ENCODE measurements around the gene FMO2.

FMO2 gene

DNA sequence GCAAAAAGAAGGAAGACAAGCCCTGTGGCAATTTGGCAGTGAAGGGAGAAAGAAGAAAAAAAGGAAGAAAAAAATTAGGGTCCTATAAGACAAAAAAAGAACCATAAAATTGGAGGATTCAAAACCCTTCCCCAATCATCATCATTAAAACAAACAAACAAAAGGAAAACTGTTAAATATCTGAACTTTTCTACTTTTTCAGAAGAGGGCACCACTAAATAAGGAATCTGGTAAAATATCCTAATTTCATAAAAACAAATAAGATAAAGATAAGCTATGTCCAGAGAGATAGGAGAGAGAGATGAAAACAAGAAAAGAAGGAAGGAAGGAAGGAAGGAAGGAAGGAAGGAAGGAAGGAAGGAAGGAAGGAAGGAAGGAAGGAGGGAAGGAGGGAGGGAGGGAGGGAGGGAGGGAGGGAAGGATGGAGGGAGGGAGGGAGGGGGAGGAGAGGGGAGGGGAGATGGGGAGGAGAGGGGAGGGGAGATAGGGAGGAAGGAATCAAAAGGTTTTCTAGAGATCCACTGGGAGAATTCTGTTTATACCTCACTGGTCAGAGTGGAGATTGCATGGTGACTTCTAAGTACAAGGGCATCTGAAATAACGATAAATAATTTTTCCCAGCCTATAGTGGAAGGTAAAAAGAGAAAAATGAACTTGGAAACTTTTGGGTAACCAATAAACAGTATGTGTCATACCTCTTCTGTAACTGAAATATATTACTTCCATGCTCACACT lies 10.4 kb upstream of the FMO2 start:
- no peak for DNase-seq (ENCODE audit: low read depth in 1 of 2, low spot score in 1 of 2)

DNA sequence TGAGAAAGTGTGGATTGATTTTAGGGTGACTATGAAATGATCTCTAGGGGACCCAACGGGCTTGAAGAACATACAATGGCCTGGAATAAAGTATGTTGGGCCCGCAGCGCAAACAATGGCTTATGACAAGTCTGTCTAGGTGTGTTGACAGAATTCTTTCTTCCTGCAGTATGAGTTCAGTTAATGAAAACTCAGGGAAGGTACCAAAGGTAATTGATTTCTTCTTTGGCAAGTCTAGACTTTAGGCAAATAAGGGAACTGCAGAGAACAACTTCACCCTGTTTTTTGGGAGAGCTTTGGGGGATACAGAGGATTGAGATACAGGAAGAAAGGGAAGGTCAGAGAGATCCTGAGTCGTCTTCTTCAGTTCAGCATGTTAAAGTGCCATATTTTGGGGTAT lies 7.8 kb upstream of the FMO2 start:
- no peak for DNase-seq (ENCODE audit: low read depth in 1 of 2, low spot score in 1 of 2)

DNA sequence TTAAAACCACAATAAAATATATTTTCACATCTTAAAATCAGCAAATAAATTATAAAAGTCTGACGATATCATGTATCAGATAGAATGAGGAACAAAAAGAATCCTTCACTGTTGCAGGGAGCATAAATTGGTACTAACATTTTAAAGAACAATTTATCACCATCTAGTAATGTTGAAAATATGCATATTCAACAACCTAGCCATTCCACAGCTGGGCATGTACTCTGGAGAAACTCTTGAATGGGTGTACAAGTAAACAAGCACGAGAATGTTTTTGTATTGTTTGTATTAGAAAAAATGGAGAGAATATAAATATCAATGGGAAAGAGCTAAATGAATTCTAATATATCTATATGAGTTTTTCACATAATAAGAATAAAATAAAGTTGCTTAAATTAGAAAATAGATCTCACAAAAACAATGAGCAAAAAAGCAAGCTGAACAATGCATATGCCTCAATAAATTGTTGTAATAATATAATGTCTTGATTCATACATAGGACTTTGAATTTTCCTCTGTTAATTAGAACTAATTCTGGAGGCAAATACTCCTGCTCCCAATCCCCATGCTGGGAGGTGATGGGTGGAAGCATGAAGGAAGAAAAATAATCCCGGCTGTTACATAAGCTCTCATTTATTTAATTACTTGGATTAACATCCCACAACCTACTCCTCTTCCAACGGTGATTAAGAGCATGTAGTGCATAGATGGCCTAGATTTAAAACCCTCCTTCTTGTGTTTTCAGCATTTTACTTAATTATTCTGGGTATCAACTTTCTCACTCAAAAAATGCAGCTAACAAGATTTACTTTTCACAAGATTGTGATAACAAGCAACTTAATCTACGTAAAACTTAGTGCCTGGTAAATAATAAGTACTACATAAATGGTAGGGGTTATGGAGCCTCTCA lies 5.5 kb upstream of the FMO2 start:
- DNase-seq (ENCODE audit: low read depth in 1 of 2, low spot score in 1 of 2): no peak

DNA sequence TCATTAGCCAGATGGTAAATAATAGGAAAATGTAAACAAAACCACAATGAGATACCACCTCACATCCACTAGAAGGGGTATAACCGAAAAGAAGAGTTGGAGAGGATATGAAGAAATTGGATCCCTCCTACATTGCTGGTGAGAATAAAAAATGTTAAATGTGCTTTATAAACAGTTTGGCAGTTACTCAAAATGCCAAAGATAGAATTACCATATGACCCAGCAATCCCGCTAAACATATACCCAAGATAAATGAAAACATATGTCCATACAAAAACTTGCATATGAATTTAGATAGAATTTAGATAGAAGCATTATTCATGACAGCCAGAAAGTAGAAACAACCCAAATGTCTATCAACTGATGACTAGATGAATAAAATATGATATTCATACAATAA lies 4.4 kb upstream of the FMO2 start:
- no peak for DNase-seq (ENCODE audit: low read depth in 1 of 2, low spot score in 1 of 2)

DNA sequence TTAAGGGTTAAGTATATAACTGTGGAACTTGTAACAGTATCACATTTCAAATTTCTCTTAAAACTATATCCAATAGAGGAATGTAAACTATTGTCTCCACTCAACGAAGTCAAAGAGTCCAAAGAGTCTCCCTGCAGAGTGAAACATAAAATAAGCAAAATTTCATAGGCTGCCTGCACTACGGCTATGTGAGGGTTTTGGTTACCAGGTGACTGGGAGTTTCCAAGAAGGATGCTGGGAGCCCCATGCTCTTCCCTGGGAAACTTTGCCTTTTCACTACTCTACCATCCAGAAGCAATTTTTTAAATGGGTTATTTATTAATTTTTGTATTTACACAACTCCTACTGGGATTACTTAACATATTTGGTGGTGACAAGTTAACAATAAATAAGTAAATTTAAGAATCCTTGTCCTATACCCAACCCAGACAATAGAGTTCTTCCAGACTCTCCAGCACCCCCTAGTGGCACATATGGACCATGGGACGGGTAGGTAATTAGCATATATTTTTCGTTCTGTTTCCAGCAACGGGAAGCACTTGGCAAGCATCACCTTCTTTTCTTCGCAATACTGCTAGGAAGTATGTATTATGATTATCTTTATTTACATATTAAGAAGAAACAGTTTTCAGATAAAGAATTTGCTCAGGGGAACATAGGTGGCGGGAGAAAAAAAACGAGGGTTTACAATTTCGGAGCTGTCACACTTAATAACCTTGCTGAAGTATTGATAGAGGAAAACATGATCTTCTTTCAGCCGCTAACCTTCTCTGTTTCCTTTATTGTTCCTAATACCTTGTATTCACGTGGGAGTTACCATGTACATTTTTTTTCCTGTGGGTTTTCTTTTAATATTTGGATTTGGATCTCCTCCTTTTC lies 3.5 kb downstream of the FMO2 start:
- peak in 1 of 2 donors; percentile 21 for DNase-seq (ENCODE audit: low read depth in 1 of 2, low spot score in 1 of 2)

DNA sequence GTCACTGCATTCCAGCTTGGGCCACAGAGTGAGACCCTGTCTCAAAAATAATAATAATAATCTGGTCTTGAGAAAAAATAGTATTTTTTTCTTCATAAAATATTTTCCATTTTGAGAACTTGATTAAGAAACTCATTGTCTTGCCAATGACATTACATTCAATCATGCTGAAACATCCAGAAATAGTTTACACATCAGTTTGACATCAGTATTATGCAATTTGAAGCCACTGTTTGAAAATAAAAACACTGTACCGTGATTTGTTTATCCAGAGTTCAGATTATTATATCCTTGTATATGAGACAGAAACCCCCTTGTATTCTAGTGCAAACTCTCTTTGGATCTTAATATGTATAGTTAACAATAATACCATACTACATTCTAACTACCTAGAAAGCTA lies 6.9 kb downstream of the FMO2 start:
- no peak for DNase-seq (ENCODE audit: low read depth in 1 of 2, low spot score in 1 of 2)

DNA sequence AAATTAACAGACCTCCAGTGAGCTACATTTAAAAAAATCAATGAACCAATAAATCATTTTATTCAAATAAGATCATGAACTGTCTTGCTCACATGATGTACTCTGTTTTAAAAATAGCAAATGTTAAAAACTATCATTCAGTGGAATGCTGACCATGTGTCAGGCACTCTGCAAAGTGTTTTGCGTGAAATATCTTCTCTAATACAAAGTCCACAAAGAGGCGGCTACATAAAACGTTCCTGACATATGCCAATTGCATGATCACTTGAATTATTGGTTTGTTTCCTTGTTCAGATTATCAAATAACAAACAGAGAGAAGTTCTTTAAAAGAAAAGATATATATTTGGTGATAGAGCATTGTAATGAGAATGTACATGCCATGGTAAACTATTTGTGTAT lies 10.7 kb downstream of the FMO2 start:
- DNase-seq (ENCODE audit: low read depth in 1 of 2, low spot score in 1 of 2): no peak

DNA sequence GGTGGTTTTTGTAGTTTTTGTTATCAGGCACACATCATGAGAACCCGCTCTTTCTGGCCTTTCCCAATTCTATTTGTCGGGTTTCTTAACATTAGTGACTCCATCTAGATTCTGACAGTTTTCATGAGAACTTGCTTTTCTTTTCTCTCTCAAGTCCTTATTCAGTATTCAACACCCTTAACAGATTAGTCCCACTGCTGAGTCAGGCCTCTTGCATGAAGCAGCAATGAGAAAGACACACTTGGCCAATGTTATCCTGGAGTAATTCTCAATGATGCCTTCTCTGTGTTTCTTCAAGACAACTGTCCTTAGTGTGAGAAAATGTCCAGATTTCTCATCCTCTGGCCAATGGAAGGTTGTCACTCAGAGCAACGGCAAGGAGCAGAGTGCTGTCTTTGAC lies 11.3 kb downstream of the FMO2 start:
- no peak for DNase-seq (ENCODE audit: low read depth in 1 of 2, low spot score in 1 of 2)

DNA sequence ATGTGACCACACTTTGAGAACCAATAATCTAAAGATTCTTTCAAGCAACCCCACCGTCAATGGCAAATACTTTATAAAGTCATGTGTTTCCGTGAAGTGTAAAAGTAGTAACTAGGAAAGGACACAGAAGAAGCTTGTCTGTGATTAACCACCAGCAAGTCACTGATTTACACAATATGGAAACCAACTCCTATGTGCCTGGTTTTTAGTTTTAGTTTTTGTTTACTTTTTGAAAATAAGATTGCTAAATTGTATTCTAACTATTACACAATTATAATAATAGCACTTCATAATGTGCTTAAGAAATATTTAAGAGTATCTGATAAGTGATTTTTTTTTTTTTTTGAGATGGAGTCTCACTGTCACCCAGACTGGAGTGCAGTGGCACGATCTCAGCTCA lies 13.0 kb downstream of the FMO2 start:
- no peak for DNase-seq (ENCODE audit: low read depth in 1 of 2, low spot score in 1 of 2)

DNA sequence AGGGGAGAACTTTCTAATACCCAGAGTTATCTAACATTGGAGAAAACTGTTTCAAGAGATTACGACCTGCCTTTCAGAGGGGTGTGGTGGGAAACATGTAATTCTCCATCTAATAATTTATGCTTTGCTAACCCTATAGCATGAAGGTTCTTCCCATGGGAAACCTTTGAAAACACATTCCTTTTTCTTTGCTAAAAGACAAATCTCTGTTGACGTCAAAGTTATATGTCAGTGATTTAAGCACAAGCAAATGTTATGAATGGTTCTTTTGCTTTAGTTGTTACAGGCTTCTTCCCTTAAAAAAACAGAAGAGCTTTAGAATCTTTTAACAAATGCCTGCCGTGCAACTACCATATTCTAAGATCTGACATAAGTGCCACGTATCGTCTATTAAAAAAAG lies 19.2 kb downstream of the FMO2 start:
- no peak for DNase-seq (ENCODE audit: low read depth in 1 of 2, low spot score in 1 of 2)

DNA sequence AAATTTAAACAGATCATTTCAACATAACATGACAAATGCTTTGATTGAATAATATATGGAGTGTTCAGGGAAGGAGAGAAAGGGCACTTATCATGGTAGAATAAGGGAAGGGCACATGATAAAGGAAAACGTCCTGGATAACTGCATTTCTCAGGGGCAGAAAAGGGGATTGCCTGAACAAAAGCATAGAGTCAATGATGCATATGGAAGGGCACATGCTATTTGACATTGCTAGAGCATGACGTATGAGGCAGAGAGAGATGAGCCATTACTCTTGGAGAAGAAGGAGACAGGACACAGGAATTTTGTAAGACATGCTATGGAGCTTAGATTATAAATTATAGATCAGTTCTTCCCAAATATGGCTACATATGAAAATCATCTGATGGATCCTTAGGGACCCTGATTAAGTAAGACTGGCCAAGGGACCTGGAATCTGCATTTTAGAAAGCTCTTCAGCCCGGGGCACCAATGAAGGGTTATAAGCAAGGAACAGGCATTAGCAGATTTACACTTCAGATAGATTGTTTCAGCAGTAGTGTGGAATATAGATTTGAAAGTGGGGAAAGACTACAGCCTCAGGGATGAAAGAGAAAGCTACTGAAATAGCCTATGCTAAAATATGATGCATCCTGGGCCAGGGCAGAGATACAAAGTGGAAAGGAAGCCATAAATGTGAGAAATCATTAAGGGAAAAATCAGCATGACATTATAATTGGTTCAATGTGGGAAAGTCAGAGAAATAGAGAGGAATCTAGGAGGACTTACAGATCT lies 21.3 kb downstream of the FMO2 start:
- DNase-seq (ENCODE audit: low read depth in 1 of 2, low spot score in 1 of 2): no peak

DNA sequence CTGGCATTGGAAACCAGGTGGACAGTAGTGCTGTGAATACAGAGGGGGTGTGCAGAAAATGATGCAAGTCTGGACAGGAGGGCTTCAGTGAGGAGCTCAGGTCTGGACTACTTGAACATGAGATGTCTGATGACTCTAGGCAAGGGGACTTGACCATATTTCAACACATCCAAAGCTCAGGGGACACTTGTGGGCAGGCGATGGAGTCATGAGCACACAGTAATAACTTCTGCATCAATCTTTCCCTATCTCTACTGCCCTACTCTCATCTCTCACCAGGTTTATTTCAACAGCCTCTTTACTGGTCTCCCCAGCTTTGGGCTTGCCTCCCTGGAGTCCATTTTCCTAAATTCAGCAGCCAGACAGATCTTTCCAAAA lies 21.9 kb downstream of the FMO2 start:
- DNase-seq (ENCODE audit: low read depth in 1 of 2, low spot score in 1 of 2): no peak

DNA sequence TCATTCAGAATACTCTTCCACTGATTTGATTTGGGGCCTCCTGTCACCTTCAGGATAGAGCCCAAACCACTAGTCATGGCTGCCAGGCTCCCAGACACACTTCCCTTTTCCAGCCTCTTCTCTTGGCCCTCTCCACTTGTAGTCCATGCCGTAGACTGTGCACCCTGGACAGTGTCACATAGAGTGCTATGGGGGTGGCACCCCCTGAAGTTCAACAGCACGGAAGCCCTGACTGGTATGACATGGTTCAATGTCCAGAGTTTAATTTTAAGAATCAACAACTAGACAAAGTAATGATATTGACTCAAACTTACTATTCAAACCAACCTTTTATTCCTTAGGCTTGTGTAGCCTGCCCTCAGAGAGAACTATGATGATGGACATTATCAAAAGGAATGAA lies 22.3 kb downstream of the FMO2 start:
- DNase-seq (ENCODE audit: low read depth in 1 of 2, low spot score in 1 of 2): no peak

DNA sequence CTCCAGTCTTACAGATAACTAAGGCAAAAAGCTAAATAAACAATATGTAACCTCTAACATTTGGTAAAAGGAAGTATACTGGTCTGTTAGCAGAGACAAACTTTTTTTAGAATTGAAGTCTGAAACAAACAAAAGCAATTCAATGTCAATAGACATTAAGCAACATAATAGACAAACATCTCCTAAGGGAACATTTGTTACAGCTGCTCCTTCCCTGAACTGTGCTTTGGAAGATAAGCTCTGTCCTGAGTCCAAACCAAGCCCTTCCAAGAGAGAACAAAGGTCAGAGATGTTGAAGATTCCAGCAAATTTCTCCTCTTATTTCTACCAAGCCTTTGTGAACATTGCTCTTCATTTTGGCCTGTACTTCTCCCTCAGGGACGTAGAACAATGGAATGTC lies 25.3 kb downstream of the FMO2 start:
- DNase-seq (ENCODE audit: low read depth in 1 of 2, low spot score in 1 of 2): no peak

DNA sequence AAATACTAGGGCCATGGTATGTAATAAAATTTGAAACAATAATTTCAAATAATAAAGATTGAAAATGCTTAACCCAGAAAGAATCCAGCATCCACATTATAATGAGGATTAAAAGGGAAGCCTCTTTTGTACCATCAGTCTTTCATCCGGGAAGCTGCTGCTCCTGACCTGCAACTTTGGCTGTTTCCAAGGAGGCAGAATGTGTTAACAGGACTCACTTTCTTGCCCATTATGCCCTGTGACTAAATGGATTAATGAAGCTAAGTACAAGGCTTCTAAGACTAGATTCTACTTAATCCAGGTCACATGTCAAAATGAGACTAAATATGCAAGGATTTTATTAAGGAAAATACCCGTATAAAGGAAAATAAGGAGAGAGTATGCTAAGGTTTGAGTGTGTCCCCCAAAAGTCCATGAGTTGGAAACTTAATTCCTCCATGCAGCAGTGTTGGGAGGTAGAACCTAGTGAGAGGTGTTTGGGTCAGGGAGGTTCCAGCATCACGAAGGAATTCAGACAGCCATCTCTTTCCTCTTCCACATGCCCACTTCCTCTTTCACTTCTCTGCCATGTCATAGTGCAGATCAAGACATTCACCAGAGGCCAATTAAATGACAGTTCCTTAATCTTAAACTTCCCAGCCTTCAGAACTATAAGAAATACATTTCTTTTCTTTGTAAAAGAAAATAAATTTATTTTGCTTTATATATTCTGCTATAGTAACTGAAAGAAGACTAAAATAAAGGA lies 27.7 kb downstream of the FMO2 start:
- no peak for DNase-seq (ENCODE audit: low read depth in 1 of 2, low spot score in 1 of 2)

DNA sequence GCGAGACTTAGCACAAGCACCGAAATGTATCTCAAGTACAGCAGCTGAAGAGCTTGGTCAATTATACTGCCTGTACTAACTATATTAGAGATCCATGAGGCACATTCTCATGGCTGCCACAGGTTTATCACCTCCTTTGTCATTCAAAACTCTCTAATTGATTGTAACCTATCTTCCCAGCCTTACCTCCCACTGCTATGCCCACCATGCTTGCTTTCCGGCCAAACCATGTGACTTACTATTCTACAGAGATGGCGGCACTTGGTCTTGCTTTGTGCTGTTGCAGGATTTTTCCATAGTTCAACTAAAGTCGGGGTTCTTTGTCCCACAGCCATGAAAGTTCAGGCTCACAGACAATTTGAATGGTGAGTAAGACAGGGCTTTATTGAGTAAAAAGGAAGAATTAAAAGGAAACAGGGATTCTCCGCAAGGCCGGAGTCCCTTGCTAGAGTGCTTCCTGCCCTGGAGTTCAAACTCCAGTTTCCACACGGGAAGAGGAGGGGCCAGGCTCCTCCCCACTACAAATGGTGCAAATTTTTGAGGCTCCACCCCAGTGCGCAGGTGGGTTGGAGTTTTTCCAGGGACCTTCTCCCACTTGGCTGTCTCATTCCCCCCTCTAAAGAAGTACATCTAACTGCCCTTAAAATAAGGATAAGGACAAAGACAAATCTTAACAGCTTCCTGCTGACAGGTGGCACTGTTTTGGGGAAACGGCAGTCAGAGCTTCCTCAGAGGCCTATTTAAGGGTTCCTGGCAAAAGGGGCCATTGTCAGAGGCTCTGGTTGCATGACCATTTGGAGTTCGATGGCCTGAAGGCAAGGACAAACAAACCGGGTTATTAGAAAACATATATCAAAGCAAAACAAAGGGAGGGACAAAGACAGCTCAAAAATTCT lies 28.7 kb downstream of the FMO2 start:
- DNase-seq (ENCODE audit: low read depth in 1 of 2, low spot score in 1 of 2): no peak

DNA sequence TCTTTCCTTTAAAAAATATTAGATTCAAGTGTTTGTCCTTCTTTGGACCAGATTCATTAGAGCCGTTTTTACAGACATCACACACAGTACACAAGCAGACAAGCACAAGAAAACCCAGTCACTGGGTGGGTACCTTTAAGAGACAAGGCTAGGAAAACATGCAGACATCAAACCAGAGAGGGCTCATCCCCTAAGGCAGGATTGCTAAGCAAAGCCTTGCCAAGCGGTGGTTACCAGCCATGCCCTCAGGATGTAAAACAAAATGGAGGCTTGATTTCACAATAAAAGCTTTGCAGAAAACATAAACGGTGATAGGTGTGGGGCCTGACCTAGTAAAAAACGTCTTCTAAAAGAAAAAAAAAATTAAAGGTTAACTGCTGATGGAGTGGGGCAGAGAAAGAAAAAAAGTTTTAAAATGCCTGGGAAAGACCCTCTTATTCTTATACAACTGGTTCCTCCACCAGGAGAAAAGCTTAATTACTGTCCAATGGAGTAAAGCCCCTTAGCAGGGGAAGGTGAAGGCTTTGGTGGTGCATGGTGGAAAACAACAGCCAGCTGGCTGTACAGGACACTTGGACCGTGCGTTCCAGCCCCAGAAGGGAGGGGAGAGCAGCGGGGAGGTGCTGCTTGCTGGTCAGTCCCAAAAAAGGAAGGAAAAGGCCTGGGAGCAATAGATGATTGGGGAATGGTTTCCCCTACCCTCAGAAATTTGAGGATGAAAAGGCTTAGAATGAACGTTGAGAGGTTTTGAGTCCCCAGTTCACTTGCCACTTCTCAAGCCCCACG lies 32.8 kb downstream of the FMO2 start:
- DNase-seq (ENCODE audit: low read depth in 1 of 2, low spot score in 1 of 2): no peak

DNA sequence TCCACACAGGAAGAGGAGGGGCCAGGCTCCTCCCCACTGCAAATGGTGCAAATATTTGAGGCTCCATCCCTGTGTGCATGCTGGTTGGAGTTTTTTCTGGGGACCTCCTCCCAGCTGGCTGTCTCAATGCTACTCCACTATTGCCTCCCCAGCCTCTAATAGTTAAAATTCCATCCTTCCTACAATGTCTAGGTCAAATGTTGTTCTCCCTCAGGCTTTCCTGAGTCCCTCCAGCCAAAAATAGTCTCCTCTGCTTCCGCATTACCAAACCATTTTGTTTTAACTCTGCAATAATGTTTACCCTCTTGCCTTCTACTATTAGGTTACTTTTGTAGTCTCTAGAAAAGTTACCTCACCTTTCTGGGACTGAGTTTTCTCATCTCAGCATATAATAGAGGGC lies 33.6 kb downstream of the FMO2 start:
- DNase-seq (ENCODE audit: low read depth in 1 of 2, low spot score in 1 of 2): no peak

Measured in activated CD4-positive, alpha-beta T cell treated with anti-CD3 and anti-CD28 coated beads, Interleukin-2, amount 50 U/mL, for 24 hours (primary cell).